Fibroblast of skin of scalp (primary cell): ENCODE results near the gene MAML3.
A peak's percentile ranks its signal among the peaks of the same experiment; 100 is the strongest.

ENCODE experiments used
- DNase-seq: peaks from one replicate; pipeline ENCODE4 v3.0.0-alpha.2; 2013

The MAML3 gene

DNA sequence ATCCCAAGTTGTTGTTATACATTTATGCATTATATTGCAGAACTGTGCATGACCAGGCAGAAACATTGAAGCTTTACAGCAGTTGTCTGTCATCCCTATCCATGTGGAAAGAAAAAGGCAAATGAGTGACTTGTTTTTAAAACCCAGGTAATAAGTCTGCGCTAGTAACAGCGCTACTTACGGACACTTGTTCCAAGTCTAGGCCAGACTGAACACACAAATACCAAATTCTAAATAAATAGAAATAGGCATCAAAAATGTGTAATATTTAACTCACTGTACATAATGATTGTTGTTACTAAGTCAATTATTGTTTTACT lies 548 bp upstream of the MAML3 start:
- no peak for DNase-seq

DNA sequence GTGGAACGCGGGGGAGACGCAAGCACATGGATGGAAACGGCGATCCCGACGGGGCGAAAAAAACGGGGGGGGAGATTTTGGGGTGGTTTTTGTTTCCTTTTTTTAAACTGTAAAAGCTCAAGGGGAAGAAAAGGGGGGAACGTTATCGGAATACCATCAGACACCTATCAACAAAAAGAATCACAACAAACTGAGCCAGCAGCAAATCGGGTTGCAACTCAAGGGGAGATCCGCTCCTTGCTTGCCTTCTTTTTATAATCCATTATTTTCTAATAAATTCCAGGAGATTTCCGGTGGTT lies 616 bp downstream of the MAML3 start:
- DNase-seq, result no peak

DNA sequence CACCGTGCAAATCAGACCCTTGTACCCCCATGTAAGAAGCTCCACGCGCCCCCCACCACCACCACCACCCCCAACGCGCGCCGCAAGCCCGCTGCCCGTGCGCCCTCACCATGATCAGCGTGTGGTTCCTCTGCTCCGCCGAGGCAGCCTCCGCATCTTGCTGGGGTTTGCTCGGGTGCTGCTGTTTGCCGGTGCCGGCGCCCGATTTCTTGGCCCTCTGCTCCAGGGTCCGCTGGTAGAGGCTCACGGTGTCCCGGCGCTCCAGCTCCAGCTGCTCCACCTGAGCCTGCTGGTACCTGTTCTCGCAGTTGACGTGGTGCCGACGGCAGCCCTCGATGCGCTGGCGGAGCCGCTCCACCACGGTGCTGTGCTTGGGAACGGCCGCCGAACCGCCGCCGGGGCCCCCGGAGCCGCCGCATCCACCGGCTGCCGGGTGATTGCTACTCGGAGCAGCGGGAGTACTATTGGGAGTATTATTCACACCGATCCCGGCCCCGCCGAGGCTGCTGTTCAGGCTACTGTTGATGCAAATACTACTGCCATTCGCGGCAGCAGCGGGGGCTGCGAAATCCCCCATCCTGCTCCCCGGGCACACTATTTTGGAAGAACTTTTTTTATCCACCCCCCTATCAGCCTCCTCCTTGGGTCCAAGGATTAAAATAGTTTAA lies 1.1 kb downstream of the MAML3 start:
- peak; percentile 41 for DNase-seq

DNA sequence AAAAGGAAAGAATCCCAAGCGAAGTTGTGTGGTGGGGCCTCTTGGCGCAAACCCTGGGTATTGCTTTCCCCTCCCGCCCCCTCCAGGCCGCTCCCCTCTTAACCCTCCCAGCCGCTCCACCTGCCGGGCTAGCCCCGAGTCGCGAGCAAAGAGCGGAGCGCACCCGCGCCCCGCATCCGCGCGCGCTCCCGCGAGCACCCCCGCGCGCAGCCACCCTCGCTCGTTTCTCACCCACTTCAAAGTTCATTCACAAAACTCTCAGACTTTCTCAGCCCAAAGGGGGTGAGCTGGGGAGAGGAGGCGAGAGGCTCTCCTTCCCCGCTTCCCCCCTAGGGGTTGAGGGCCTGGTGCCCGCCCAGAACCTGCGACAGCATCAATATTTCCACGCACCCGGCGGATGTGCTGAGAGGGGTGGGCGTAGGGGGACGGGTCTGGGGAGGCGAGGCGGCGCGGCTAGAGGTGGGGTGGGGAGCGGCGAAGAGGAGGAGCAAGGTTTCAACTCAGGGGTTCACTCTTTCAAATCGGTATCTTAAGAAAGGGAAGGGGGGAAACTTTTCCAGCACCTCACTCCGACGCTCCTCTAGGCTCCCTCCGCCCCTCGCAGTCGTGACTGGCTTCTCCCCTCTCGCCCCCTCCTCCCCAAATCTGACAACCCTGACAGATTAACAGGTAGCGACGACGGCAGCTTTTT lies 1.8 kb downstream of the MAML3 start:
- DNase-seq, result no peak

DNA sequence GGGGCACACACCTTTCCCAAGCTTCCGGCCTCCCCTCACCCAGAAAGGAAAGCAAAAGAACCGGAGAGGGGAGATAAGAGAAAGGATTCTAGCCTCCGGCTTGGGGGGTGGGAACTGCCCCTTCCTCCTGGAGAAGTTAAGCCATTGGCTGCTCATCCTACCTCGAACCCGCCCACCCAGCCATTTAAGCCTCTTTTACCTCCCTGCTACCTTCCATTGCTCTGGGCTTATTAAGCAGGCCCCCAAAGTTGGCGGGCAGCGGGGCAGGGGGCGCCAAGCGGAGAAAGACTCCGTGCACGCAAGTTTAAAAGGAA lies 2.3 kb downstream of the MAML3 start:
- peak; percentile 77 for DNase-seq

DNA sequence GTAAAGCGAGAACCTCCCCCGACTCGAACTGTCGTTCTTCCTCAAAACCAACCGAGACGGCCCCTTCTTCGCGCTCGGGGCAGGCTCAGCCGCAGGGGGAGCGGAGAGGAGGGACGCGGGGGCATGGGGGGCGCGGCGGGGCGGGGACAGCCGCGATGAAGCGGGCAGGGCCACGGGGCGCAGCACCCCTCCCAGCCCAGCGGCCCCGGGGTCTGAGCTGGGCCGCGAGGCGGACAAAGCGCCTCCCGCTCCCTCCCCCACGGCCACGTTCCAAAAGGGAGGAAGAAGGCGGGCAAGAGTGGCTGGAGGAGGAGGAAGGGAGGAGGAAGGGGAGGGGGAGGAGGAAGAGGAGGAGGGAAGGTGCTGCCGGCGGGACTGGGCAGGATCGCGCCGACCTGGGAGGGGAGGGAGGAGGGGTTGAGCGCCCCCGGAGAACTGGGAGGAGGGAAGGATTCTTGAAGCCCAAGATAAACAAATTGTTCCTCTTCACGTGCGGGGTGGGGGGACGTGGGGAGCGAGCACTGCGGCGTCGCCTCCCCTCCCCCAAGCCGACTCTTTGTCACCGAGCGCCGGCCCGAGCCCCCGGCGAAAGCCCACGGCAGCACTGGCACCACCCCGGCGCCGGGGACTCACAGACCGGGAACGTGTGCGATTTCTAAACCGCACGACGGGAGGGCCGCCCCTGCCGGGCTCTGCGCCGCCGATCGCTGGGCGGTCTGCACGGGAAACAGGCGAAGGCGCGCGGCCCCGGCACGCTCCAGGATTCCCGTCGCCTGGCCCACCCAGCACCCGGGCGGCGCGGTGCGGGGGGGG lies 2.9 kb downstream of the MAML3 start:
- peak; percentile 92 for DNase-seq

DNA sequence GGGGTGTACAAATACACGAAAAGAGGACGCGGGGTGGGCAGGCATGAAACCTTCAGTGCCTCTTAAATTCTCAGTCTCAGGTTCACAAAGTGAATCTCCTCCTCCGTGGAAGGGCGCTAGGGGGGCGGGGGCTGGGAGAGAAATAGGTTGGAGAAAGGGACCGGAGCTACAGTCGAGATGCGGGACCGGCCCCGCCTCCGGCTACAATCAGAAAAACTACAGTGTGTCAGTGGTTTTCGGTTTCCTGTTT lies 3.4 kb downstream of the MAML3 start:
- no peak for DNase-seq

DNA sequence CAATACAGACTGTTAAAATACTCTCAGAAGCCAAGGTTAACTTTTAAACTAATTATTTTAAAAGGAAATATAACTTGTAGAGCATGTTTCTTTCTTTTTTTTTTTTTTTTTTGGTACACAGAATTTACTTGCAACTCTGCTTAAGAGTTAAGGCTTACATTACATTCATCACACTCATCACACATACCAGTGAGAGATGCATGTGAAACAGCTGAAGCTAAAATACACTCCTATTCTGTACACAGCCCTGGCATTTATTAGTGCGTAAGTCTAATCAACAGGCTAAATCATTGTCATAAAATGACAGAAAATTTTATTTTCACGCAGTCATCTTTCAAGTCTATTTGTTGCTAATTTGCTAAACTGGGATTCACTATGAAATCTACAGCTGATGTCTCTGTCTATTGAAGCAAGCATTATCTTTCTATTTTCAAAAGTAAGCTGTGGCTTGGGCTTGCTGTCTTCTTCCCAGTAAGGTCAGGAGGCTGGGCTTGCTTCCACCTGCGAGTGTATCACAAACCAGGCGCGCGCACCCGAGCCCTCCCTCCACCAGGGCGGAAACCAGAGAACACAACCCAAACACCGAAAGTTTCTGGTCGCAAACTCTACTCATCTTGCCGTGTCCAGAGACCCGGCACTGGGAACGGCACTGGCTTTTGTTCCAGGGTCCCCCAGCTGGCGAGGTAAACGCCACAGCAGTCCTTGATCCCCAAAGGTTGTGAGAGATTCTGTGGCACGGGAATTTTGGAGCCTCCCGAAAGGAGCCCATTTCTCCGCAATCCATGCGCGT lies 3.9 kb downstream of the MAML3 start:
- peak; percentile 34 for DNase-seq

DNA sequence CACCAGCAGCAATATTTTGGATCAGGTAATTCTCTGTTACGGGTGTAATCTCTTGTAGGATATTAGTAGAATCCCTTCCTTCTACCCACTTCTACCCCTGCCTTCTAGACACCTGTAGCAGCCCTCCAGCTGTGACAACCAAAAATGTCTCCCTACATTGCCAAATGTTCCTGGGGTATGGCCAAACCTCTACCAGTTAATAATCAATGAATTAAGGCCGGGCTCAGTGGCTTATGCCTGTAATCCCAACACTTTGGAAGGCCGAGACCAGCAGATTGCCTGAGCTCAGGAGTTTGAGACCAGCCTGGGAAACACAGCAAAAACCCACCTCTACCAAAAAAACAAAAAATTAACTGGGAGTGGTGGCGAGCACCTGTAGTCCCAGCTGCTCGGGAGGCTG lies 9.9 kb downstream of the MAML3 start:
- DNase-seq, result no peak

DNA sequence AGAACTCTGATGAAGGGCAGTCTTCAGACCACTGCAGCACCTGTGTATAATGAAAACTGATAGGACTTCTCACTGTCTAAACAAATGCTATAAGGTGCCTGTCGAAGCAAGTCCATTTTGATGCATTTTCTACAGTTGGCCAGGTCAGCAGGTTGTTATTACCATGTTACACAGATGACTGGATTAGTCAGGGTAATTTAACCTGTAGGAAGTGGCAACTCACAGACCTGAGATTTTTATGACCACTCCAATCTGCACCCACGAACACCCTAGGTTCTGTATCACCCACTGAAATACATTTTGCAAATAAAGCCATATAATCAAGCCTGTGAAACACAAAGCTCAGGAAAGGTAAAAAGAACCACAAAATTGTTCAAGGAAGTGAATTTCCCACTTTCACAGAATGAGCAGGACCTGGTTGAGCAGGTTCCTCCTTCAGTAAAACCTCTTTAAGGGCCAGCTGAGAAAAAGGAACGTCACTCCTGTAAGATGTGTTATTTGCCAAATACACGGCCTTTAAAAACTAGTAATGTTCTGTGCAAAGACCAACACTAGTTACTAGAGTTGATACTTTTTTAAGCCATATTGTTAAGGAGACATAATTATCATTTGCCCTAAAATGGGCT lies 12.7 kb downstream of the MAML3 start:
- no peak for DNase-seq

DNA sequence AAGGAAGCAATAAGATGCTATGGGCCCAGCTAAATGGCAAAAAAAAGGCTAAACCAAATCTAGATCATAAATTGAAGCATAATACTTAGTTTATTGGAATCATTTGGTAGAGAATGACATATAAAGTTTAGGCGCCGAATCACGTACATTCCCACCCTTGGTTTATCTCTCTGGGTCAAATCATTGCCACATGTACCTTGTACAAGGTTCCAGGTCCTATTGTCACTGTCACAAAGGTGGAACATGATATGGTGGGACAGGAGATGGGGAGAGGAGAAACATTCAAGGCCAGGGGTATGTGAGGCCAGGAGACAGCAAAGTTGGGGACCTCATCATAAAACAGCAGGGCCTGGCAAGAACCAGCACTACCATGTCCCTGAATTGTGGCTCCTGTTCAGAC lies 13.4 kb downstream of the MAML3 start:
- DNase-seq, result no peak

DNA sequence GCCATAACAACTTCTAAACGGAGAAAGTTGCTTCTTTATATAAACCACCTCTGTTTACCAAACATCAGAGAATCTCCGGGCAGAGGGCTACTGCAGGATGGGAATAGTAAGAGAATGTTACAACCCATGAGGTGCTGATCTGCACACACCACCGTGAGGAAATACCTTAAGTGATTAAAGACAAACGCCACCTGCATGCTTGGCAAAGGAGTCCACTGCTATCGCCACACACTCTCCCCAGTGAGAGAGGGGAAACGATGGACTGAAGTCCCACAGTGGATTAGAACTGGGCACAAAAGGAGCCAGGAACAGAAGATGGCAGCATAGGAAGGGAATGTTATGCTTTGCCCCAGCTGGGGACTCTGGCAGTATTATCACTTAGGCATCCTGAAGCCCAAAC lies 15.6 kb downstream of the MAML3 start:
- no peak for DNase-seq

DNA sequence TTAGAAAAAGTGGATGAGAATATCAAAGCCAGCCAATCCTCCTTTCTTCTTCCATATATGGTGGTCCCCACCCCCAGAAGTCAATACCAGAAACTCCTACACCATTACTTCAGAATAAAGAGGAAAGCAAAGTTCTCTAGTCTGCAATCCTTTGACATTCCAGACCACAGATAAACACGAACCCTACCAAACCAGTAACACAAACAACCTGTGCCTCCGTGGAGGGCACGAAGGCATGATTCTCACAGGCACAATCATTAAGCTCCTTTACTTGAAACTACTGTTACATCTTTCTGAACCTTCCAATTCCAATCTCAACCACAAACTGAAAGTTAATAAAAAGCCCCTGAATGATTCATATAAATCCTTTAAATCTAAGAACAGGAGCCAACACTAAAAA lies 16.3 kb downstream of the MAML3 start:
- peak; percentile 20 for DNase-seq

DNA sequence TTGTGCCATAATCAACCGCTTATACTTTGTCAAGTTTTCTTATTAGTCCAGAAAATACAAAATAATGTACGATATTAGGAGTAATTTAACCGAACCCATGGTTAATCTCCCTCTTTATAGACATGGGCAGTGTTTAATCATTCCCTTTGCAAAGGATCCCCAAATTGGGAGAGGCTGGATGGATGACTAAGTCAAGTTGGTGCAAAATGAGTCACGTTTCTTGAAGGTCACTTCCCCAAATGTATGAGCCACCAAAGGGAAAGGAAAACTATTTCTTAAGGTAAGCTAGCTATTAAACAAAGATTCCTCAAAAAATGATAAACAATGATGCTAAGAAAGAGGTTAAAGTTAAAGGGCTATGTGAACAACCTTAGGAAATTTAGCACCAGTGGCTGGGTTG lies 17.5 kb downstream of the MAML3 start:
- DNase-seq, result peak; percentile 29

DNA sequence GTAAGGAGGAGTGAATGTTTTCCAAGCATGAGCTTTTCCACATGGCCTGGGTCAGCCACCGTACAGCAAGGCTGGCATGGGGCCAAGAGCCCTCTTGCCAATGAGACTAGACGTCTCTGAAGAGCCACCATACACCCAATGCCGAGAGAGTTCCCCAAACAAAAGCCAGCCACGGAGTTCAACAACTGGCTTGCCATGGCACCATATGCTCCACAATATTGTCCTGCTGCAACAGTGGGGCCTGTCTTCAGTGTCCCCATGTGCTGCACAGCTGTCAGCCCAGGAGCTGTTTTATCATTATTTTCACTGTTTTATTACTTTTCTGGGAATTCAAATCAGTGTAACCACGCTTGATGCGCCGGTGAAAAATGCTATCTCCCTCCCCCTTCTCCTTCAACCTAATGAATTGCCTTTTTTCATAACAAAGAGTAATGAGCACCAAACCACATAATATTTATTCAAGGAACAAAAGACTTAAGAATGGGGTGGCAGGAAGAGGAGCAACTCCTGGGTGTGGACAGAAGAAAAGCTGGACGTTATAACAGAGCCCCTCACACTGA lies 18.4 kb downstream of the MAML3 start:
- peak; percentile 9 for DNase-seq

DNA sequence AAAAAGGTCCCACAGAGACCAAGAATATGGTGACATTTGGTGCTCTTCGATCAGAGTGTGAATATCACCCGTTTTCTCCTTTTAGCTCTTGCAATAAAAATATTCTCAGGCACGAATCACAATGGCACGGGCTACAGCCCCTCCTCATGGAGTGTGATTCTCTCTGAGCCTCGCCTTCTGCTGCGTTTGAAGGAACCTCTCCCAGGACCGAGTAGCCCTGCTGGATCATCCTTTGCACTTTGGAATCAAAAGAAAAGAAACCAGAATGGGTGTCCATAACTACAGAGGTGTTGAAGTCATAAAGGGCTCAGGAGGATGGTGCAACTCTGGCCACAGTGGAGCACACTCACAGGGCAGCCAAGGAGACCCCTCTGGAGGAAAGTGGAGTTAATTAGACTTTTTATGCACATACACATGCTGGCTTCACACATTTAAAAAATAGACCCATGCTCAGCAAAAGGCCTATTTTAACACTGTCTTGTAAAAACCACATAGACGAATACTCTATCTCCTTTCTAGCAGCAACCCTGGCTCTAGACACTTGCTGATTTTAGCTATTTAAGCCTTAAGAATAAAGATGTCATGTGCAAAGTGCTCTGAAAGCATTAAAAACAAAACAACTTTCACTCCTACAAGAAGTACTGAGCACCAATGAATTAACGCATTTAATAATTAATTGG lies 19.1 kb downstream of the MAML3 start:
- DNase-seq, result no peak

DNA sequence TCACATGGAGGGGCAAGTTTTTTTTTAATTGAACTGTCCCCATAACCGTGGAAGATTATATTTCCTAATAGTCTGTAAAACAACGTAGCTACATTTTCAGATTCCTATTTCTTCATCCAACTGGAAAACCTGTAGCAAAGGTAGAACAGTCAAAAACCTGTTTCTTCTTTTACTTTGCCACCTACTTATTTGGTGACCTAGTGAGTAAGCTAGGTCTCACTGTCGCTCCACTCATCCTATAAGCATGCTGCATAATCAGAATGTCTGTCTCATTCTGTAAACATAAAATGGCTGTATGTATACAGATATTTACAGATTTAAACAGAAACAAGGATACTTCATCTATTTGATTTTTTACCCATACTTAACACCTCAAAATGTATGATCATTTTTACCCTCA lies 20.4 kb downstream of the MAML3 start:
- no peak for DNase-seq

DNA sequence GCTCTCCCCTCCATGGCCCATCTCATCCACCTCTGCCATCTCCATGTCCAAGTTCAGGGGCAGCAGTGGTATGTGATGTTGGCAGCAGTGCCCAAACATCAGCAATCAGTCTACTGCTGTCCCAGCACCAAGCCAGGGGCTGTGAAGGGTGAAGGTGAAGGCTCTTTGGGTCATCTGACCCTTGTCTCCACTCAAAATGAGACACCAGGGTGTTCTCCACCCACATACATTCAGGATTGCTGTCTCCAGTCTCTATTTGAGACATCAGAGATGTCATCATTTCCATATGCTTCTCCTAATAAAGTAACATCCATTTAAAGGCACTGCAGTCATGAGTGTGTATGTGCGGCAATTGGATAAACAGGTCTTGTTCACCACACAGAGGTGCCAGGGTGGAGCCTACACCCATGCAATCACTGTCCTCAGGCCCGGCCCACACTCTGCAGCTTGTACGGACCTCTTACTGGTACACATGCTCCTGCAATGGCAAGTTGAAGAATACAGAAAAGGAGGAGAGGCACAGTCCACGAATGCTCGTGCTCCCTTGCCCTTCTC lies 22.2 kb downstream of the MAML3 start:
- no peak for DNase-seq

DNA sequence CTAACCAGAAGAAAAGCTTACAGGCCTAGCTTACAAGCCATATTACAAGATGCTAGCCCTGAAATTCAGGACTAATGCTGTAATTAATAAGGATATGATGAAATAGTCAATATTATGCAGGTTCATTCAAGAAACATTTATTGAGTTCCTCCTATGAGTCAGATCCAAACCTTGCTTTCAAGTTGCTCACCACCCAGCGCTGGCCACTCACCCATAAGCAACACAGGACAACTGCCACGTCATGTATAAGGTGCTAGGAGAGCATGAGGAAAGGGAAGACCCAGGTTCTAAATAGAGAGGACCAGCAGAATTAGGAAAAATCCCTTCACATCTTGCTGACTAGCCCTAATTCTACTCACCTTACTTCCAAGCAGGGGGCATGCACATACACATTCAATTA lies 23.3 kb downstream of the MAML3 start:
- DNase-seq, result peak; percentile 25

DNA sequence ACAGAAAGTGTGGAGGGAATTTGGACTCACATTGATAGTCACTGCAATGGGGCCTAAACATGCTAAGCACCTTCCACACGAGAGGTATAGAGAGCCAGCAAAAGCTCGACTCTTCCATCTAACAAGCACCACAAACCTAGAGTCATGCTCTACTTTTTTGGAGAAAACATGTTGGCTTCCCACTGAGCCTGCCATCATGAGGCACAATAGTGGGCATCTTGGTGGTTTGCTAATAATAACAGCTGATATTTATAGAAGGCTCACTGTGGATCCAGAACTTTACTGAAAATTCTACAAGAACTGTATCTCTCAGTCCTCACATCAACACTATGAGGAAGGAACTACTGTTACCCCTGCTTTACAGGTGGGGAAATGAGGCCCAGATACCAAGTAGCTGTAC lies 26.6 kb downstream of the MAML3 start:
- no peak for DNase-seq

DNA sequence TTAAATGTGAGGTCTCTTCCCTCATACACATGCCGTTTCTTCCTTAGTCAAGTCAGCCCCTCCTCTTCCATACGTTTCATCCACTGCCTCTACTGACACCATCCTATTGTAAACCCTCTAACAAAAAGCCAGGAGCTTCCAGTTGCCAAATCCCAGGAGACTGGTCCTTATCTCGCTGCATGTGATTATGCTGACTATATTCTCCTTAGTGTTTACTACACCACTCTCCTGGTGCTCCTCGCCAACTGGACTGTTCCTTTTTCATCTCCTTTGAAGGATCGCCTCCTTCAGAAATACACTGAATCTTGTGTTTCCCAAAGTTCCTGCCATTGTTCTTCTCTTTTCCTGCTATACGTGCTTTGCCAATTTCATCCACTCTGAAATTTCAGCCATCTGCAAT lies 27.7 kb downstream of the MAML3 start:
- DNase-seq, result no peak

DNA sequence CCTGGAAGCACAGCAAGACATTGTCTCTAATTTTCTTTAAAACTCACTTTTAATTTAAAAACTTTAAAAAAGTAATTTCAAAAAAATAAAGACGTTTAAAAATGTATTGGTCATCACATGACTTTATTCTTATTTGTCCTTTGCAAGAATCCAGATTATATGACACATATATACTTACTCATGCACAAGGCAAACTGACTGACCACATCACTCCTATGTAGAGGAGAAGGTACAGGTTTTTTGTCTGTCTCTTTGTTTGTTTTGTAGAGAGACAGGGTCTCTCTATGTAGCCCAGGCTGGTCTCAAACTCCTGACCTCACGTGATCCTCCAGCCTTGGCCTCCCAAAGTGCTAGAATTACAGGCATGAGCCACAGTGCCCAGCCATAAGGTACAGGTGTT lies 28.6 kb downstream of the MAML3 start:
- DNase-seq, result no peak
